Stimulated activated CD4-positive, alpha-beta T cell treated with anti-CD3 and anti-CD28 coated beads, Interleukin-4, amount 100 ng/mL, for 4 hours (primary cell): ENCODE data around the gene NR1I3.

Experiments
- DNase-seq, 2 experiments: peaks; one replicate each; pipeline ENCODE4 v3.0.0-alpha.2; 2020

NR1I3 gene

GRCh38 chr1:161217831-161218230, 20.2 kb downstream of the NR1I3 start:
- DNase-seq, result no peak

DNA sequence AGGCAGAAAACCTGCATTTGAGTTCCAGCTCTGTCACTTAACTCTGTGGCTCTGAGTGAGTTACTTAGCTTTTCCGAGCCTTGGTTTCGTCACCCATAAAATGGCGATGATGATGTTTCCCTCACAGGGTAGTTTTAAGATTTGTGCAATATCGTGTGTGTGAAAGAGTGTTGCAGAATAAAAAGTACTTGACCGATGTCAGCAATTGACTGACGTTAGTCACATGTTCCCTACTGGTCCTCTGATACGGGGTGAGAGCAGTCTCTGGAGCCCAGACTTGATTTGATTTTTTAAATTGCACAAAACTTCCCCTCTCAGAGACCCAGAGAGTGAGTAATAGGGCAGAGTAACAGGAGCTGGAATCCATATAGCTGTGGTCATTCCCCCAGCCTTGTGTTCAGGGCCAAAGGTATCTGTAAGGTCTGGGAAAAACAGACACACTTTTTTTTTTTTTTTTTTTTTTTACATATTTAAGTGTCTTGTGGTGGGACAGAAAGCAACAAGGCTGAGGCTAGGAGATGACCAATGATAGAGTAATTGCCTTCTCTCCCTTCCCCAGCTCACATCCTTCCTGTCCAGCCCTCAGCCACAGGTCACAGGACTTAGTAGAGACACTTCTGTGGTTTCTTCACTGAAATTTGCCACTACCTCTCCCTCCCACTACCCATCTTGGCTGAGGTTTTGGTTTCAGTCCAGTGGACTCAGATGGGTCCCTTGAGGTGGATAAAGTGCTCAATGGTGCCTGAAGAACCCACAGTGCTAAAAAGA, 20.9 kb downstream of the NR1I3 start:
- no peak for DNase-seq

DNA sequence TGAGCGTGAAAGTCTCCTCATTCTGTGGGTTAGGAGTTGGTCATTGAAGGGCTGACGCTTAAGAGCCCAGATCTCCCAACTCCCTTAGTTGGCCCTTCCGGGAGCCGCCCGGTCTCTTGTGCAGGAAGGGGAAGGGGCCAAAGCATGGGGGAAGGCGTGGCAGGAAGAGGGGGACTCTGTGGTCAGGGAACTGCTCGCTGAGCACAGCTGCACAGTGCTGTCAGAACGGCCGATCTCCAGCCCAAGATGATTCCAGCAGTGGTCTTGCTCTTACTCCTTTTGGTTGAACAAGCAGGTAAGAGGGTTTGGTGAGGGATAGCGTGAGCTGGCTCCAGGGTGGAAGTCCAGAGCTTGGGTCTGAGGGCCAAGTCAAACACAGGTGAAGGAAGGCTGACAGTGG, 22.9 kb downstream of the NR1I3 start, which contains the start of gene FCER1G:
TSS of gene FCER1G (plus strand) at position 220 of the 400 bp plus-strand sequence. CDS start at position 247, 27 bp downstream.
- DNase-seq, result no peak

DNA sequence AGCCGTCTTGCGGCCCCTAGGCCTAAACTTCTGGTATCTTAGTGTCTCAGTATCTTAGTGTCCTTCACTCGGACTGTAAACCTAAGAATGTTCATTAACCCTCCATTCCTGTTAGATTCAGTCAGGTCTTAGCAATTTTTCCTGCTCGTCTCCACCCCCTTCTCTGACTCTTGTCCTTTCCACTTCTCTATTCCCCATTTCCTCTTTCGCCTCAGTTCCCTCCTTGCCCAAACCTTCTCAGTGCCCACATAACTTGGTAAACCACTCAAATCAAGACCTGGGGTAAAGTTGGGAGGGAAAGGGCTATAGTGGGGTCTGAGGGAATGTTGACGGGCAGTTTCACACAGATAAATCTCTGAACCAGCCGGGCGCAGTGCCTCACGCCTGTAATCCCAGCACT, 23.6 kb downstream of the NR1I3 start:
- no peak for DNase-seq

DNA sequence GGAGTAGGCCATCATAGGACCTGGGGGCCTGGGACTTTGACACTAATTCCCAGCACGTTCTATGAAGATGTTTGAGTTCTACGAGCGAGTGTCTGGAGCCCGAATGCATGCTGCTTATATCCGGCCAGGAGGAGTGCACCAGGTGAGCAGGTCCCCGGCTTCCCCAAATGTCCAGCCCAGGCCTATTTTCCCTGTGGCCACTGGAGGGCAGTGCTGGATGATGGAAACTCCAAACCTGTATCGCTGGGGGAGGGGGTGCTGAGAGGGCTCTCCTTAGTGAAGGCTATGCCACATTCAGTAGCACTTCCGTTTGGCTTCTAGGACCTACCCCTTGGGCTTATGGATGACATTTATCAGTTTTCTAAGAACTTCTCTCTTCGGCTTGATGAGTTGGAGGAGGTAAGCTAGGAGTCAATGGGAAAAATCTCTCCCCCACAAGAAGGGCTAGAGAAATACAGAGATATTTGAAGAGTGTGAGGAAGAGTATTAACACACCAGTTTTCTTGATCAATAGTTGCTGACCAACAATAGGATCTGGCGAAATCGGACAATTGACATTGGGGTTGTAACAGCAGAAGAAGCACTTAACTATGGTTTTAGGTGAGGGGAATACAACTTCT, 28.1 kb downstream of the NR1I3 start:
- peak; percentile 58 to 63 for DNase-seq

DNA sequence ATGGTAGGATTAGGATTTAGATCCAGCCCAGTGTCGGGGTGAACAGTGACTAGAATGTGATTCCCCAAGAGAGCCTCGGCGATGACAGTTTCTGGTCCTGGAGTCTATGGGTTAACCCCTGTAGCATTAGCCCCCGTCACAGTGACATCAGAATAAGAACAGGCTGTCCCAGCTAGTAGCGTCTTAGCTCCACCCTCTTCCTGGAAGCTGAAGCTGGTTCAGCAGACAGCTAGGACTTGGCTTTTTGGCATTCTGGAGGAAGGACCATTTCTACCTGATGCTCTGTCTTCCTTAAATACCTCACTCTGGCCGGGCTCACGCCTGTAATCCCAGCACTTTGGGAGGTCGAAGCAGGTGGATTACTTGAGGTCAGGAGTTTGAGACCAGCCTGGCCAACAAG, 30.8 kb downstream of the NR1I3 start:
- DNase-seq, result no peak

GRCh38 chr1:161206411-161207140, 31.4 kb downstream of the NR1I3 start:
- no peak for DNase-seq

- peak; percentile 86 to 97 for DNase-seq
These were observed 35.9 kb downstream of the NR1I3 start, which contains the start of gene NDUFS2 for GRCh38 chr1:161201836-161202712. TSS of gene NDUFS2 (plus strand) at chr1:161202367. CDS start at chr1:161202386, 19 bp downstream.

DNA sequence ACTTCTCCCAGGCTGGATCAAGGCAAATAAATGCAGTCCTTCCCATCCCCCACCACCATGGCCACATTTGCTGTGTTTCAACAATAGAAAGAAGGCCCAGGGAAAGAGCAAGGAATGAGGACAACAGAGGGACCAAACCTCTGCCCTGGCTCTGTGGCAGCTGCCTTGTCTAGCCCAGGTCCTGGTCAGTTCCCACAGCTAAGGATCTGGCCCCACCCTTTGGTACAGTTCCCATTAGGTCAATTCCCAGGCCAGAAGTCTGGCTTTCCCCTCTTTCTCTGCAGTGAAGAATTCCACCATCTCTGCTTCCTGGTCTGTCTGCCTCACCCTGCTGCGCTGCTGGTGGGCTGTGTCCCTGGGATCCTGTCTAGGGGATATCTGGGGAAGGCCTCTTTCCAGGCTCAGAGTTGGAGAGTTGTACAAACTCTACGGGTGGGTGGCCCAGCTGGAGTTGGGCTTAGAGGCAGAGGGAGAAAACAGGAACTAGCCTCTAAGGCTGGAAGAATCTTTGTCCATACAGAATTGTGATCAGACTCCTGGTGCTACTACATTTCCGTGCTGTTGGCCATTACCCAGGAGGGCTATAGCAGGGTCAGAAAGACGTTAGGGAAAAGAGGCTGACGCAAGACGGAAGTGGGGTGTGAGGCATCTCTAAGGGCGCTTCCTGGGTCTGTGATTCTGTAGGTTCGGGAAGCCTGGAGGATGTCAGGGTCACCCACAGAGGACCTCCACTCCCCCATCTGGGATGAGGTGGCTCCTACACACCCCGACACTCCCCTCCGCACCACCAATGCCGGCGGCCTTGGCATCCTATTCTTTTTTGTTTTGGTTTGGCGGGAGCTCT, 36.8 kb downstream of the NR1I3 start:
- DNase-seq, result no peak

DNA sequence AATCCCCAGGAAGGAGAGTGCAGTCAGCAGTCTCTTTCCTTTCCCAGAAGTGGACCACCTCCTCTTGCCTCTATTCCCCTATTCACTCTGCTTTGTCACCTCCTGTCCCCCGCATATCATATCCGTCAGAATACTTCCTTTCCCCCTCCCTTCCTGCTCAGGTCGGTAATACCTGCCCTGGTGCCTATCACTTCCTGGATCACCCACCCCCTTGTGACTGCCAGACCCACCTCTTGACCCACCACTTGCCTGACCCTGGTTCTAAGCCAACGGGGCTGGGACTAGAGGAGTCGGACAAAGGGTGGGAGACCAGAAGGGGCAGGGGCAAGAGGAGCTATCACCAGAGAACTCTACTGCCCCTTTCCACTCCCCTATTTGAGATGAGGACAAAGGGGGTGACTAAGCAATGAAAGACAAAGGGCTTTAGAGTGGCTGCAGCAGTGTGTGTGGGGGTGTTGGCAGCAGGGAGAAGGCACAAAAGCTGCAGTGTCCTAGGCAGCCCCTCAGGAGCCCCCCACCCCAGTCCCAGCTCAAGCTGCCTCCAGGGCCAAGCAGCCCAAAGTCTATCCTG, 37.5 kb downstream of the NR1I3 start:
- no peak for DNase-seq

DNA sequence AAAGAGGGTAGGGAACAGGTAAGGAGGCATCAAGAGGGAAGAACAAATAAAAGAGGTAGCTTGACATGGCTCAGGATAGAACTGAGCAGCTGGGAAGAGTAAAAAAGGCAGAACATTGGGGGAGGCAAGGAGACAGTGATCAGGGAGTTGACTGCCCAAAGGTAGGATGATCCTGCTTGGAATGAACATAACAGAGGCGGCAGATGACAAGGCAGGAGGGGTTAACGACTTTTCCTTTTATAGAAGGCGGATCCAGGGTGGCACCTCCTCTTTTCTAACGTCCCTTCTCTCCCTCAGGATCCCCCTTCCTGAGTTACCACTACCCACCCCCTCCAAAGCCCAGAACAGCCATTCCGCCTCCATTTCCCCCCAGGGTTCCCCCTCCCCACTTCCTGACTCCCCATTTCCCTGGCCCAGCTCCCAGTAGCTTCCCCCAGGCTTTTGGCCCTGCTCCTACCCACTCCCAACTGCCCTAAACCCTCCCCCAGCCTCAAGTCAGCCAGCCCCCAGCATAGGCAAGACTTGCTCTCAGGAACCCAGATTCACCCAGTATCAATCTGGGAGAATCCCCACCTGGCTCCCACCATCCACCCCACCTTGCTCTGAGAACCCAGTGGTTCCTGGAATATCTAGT, 38.4 kb downstream of the NR1I3 start:
- DNase-seq, result no peak

DNA sequence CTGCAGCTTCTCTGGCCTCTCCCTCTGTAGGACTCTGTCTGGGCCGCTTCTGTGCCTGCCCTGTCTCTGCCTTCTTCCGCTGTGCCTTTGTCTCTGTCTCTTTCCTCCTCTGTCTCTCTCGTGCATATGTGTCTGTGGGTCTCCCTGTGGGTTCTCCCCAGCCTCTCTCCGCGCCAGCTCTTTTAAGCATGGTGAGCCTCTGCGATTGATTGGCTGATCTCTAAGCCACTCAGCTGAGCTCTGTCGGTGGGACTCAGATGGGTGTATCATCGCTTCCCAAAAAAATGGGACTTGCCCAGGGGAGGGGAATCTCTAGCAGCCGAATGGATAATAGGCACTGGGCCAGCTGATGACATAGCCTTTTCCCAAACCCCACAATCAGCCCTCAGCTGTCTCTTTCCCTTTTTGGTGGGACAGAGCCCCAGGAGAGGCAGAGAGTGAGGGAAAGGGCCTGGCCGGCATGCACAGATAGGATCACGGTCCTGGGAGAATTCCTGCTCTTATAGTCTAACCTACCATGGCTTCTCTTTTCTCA, 39.0 kb downstream of the NR1I3 start, which contains the start of gene ADAMTS4:
TSS of gene ADAMTS4 (minus strand) at position 158 of the 535 bp plus-strand sequence. CDS start 427 bp downstream, outside the sequence.
- DNase-seq, result no peak

DNA sequence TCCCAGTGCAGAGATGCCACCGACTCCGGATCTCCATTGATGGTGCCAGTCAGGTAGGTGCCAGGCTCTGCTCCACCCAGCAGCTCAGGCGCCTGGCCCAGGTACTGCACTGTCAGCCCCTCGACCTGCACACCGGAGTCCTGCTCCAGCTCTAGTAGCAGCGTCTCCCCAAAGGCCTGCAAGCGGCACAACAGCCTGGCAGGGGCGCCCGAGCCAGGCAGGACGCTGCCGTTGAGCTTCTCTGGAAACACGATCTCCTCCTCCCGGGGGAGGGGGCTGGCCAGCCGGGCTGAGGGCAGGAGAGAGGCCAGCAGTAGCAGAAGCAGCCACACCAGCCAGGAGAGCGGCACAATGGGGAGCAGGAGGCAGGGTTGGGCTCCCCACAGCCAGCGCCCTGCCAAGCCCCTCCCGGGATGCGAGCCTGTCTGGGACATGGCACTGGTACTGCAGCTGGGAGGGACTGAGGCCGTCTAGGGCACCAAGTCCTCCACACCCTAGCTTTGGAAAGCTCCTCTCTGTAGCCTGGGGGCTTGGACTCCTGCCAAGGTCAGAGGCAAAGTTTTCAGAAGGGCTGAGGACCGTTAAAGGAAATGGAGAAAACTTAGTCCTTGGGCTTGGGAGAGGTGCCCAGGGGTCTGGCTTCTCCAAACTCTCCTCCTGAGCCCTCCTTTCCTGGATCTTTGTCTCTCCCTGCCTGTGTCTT, 39.7 kb downstream of the NR1I3 start:
- no peak for DNase-seq

DNA sequence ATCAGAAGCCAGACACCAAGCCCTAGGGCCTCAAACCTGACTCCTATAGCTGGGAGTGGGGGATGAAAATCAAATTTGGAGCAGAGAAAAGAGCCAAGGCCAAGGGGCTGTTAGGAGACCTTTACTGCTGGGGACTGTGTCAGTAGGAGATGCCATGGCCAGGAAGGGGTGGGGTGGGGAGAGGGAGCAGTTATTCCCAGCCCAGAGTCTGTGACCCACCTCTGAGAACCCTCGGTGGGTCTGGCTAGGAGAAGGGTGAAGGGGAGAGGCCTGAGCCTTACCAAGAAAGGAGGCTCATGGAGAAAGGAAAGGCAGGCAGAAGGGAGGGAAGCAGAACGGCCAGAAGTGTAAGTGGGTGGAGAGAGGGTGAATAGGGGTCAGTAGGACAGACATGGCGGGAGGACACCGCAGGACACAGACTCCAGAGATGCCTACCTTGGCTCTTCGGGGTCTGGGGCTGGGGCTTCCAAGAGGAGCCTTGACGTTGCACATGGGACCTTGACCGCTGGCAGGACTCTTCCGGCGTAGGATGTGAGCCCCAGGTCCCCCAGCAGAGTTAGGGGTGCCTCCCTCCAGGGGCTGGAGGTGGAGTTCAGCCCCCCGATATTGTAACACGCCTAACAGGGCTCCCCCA, 40.3 kb downstream of the NR1I3 start:
- DNase-seq, result no peak

- no peak for DNase-seq
These were observed 41.2 kb downstream of the NR1I3 start for GRCh38 chr1:161196521-161197451.

GRCh38 chr1:161196111-161196510, 41.9 kb downstream of the NR1I3 start:
- DNase-seq, result no peak

GRCh38 chr1:161195171-161195570, 42.8 kb downstream of the NR1I3 start:
- DNase-seq, result no peak
